Measurements from ENCODE around the gene HSD17B12.

DNA sequence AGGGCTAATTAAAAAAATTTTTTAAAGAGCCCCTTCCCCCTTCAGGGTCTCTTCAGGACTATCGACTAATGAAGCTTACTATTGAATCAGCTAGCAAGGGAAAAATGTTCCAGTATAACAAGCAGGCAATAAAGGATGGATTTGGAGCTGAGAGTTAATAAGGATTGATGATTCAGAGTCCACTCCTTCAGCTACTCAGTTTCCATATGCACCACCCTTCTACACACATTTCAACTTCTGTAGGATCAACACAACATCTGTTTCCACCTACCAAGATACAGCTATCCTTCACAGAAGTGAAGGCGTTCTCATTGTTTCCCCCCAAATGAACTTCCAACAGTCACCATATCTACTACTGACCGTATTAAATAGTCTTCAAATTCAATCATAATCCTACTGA, 193.5 kb downstream of the HSD17B12 start:
- no peak for TF ChIP-seq BACH1 (IDR thresholded peaks at IDR 0.05; ENCODE audit: low read length)
- TF ChIP-seq EZH2 (IDR thresholded peaks at IDR 0.05; ENCODE audit: low read depth, low read length, severe bottlenecking) = no peak
- TF ChIP-seq, protein P1, sequence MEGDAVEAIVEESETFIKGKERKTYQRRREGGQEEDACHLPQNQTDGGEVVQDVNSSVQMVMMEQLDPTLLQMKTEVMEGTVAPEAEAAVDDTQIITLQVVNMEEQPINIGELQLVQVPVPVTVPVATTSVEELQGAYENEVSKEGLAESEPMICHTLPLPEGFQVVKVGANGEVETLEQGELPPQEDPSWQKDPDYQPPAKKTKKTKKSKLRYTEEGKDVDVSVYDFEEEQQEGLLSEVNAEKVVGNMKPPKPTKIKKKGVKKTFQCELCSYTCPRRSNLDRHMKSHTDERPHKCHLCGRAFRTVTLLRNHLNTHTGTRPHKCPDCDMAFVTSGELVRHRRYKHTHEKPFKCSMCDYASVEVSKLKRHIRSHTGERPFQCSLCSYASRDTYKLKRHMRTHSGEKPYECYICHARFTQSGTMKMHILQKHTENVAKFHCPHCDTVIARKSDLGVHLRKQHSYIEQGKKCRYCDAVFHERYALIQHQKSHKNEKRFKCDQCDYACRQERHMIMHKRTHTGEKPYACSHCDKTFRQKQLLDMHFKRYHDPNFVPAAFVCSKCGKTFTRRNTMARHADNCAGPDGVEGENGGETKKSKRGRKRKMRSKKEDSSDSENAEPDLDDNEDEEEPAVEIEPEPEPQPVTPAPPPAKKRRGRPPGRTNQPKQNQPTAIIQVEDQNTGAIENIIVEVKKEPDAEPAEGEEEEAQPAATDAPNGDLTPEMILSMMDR (IDR thresholded peaks at IDR 0.05; ENCODE audit: control extremely low read depth in 1 of 3, insufficient read depth in 1 of 3, low read depth in 1 of 3, low read length in 3 of 3) = no peak
- no peak for TF ChIP-seq SIN3A (conservative IDR thresholded peaks at IDR 0.05 in 1 of 2, IDR thresholded peaks at IDR 0.05 in 1 of 2; ENCODE audit: low read depth in 1 of 2, low read length in 2 of 2)
- no peak for TF ChIP-seq SP2 (IDR thresholded peaks at IDR 0.05; ENCODE audit: low read length)
- TF ChIP-seq POLR2A (IDR thresholded peaks at IDR 0.05; ENCODE audit: control extremely low read depth in 1 of 2, low read depth in 2 of 2, low read length in 2 of 2) = no peak

Measured in H1 (cell line).